ENCODE data around the gene SLC35F3.

Gene SLC35F3

DNA sequence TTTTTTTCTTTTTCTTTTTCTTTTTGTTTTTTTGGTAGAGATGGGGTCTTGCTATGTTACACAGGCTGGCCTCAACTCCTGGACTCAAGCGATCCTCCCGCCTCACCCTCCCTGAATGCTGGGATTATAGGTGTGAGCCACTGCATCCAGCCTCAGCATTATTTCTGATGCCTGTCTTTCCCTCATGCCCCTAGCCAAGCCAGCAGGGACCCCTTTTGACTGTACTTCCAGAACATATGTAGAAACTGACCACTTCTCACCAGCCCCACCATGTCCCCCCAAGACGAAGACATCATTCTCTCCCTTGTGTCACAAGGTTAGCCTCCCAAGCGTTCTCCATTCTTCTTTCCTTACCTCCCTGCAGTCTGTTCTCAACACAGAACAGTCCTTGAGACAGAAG lies 360.8 kb downstream of the SLC35F3 start:
- DNase-seq = no peak

GRCh38 chr1:234265861-234266260 lies 361.4 kb downstream of the SLC35F3 start:
- DNase-seq = no peak

- DNase-seq = no peak
Measured at GRCh38 chr1:234270093-234270492, 365.6 kb downstream of the SLC35F3 start.

DNA sequence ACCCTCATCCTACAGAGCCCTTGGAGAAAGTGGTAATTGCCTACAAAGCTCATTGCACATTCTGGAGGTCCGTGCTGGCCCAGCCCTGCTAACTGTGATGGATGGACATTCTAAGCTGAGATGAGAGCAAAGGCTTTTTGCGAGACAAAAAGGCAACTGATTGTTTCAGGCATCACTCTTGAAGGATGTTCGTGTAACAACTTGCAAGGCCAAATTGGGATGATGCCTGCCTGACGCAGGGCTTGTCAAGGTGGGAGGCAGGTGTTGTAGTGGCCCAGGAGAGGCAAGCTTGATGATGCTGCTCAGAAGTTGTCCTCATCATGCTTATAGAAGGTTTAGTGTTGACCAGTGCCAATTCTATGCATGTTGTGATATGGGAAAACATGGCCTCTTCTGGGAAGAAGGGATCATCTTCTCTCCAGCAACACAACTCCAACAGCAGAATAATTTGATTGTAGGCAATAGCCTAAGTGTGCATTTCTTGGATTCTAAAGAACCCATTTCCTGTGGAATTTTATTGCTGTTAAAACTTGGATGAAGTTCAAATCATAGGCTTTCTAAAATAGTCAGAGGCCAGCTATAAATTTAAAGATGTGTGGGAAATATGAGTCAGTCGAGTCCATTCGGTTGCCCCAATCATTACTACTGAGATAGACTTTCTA lies 366.2 kb downstream of the SLC35F3 start:
- DNase-seq = no peak

GRCh38 chr1:234271243-234271606 lies 366.7 kb downstream of the SLC35F3 start:
- no peak for DNase-seq

DNA sequence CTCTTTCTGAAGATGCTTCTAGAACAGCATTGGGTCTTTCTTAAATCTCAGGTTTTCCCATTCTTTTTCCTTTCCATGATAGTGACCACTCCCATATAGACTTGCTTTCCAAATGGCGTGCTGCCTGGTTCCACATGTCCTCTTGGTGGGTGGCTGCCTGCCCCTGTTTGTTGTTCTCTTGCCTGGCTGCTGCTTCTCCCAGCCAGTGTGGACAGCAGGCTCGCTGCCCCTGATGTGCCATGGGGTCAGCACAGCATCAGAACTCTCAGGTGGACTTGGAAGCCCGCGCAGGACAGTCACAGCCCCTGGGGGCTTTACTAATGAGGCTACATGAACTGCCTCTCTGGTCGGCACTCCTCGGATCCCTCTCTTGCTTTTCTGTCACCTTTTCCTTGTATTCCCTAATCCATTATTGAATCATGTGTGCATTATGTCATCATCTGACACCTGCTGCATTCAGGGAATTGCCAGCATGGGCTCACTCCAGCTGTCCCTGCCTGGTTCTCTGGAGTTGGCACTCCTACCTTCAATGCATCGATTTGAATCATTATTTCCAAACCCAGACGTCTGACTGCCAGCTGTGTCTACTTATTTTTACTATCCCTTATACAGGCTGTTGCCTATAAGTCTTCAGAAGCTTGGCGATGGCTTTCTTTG lies 368.3 kb downstream of the SLC35F3 start:
- DNase-seq = no peak

DNA sequence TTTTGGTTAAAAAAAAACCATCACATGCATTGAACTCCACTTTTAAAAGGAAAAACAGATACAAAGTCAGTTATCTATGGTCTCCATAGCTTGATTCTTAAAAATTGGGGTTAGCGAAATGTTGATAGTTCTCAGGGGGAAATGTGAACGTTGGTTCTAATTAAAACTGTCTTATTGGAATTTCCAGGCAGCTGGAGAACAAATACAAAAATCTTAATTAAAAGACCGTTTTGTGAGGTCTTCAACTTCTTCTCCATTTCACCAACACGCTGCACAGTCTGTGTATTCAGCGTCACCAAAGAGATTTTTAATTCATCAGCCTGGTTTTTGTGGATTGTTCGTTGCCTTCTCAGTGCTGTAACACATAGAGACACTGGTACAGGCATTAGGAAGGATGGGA lies 369.5 kb downstream of the SLC35F3 start:
- no peak for DNase-seq

DNA sequence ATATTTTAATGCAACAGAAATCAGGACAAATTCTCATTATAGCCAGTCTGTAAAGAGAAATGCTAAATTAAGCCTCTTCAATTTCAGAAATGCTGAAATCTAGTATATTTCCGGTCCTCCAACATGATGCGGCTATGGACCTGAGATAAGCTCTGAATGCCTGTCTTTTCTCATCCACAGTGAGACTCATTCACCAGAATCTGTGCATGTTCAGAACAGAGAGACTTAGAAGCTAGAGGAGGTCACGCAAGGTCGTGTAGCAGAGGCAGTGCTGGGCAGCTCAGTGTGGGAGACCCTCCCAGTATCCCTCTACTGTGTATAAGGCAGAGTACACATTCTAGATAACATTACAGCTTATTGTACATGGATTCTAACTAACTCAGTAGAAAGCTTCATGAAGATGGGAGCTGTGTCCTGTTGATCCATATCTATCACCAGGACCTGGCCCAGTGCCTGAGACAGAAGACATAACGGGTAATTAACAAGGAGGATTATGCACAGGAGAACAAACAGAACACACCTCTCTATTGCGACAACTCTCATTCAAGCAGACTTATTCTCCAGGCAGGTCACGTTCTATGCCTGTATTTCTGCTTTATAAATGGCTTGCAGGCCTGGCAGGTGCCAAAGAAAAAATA lies 371.8 kb downstream of the SLC35F3 start:
- no peak for DNase-seq

- DNase-seq = no peak
Measured at GRCh38 chr1:234277161-234277868, 372.8 kb downstream of the SLC35F3 start.

DNA sequence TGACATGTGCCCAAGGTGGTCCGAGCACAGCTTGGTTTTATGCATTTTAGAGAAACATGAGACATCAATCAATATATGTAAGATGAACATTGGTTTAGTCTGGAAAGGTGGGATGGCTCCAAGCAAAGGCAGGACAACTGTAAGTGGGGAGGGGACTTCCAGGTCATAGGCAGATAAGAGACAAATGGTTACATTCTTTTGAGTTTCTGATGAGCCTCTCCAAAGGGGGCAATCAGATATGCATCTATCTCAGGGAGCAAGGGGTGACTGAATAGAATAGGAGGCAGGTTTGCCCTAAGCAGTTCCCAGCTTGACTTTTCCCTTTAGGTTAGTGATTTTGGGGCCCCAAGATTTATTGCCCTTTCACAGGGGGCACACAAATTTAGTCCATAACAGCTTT lies 374.5 kb downstream of the SLC35F3 start:
- DNase-seq = no peak

DNA sequence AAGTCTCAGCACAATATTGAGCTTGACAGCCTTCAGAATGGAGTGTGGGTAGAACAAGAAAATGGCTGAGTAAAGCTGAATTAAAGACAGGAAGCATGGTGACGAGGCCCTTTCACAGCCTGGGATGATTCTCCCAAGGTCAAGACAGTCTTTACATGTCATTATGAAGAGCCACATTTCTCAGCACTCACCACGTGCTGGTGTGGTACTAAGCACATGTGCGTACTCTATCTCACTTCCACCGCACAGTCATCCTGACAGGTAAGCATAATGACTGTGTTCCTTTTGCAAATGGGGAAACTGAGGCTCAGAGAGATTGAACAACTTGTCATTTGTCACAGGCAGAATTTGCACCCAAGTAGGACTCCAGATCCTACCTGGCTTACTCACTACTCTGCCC lies 376.0 kb downstream of the SLC35F3 start:
- DNase-seq = no peak

DNA sequence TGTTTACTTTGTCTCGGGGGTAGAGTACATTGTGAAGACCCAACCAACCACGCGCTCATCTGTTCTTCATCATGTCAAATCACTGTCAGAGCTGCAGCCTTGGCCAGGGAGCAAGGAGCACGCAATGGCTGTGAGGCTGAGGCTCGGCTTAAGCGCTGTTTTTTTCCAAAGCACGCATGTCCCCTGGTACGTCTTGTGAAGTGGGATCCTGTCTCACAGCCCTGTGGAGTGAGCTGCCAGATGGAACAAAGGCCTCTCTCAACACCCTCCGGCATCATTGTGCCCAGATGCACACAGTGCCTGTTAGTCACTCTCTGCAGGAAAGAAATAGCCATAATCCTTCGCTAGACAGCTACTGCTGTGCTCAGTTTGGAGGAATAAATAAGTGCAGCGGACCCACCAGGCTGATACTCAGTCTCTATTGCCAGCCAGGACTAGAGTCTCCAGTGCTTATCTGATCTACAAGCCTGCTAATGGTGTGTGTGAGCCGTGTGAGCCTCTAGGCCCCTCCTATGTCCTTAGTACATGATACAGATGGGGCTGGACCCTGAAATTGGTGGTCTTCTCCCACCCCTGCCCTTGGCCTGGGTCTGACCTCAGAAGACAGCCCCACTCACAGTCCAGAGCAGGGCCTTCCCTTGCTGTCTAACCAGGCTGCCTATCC lies 377.5 kb downstream of the SLC35F3 start:
- DNase-seq = no peak

- DNase-seq = no peak
Measured at GRCh38 chr1:234286206-234286605, 381.7 kb downstream of the SLC35F3 start.

DNA sequence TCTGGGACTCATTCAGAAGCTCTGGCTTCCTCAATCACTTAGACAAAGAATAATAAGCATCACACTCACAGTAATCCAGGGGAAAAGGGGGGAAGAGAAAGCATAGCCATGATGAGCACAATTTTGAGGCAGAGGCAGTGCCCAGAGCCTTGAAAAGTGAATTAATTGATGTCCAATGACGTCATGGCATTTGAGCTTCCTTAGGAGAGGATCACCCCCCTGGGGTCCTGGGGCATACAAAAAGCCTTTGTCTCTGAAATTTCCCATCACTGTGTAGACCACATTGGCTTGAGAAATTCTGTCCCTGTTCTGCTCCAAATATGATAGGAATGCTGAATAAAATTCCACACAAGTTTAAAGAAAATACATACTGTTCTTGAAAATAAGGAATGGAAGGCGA lies 384.5 kb downstream of the SLC35F3 start:
- DNase-seq = no peak

GRCh38 chr1:234289538-234290305 lies 385.2 kb downstream of the SLC35F3 start:
- DNase-seq = no peak

GRCh38 chr1:234292011-234292410 lies 387.5 kb downstream of the SLC35F3 start:
- DNase-seq = no peak

DNA sequence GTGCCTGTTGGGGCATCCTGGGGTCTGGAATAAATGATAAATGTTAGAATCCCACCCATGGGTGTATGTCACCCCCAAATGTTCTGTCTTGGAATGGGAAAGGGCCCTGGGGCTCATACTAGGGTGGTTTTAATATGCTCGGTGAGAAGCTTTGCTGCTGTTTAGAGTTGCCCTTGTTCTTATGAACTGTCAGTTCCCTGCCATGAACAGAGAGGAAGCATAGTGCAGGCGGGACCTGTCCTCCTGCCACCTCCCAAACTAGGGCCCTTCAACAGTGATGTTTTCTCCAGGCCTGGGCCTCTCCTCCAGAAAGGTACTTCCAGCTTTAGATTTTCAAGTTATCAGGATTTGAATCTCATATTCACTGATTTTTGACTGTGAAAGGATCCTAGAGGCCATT lies 388.1 kb downstream of the SLC35F3 start:
- no peak for DNase-seq

DNA sequence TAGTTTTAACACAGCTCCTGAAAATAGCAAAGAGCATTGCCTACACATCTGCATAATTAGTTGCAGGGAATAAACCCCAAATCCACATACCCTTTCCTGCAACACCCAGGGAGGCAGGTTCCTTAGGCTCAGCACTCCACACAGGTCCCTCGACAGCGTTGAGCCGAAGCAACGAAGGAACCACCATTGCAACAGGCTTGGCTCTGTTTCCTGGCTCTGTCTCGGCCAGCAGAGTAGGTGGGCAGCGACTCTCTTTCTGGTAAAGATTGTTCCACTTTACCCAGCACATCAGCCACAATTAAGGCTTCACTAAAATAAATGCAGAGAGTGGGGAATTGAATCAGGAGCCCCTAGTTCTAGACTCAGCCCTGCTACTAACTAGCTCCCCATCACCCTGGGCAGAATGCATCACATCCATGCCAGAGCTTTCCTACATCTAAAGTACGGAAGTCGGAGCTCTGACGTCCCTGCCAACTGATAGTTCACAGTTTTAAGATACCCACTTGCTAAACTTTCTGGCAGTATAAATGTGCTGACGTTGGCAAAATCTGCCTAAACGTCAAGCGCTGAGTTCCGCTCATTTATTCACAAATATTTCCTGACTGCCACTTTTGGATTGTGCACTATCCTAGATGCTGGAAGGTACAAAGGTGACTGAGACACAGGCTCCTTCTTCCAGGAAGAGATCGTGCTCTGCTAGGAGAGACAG lies 389.8 kb downstream of the SLC35F3 start:
- DNase-seq = no peak

DNA sequence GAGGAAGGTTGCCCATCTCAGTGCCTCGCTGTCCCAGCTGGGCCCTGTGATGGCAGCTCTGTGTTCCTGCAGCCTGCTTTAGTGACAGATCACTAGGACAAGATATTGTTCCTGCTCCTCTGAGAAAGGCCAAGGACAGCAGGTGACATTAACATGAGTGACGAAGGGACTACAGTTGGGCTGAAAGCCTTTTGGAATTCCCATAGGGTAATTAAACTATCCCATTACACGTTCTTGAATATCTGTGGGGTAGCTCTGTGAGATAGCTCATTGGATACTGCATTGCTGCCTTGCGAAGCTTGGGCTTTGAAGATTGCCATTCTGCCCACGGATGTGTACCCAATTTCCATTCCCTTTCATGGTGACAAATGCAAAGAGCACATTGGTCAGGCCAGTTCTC lies 390.6 kb downstream of the SLC35F3 start:
- DNase-seq = no peak

DNA sequence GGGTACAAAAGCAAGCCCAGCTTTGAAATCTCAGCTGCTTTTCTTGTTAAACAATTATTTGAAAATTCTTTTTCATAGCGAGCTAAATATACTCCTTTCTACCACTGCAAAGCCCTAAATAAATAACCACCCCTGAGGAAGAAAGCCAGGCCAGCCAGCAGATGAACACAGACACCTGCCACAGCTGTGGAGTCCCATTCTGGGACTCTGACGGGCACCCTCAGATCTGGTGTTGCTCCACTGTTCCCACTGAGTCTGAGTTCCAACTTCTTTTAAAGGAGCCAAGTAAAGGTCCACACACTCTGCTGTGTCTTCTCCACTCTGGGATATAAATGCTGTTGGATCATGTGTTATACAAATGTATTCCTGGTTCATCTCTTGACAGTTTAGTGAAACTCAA lies 391.1 kb downstream of the SLC35F3 start:
- no peak for DNase-seq

DNA sequence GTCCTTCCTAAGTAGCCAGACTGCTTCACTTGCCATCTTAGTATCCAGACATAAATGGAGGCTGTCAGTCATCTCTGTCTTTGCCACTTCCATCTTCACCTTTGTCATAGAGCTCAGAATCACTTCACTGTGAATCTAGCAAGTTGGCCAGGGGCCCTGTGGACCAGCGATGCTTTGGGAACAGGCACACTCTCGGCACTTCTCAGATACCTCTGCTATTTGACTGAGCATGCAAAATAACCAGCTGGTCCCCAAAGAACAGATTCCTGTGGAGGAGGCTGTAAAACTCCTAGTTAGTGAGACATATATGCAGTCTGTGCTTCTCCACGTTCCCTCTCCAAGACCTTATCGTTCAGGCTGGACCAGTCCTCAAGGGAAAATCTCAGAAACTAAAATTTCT lies 392.0 kb downstream of the SLC35F3 start:
- DNase-seq = no peak

DNA sequence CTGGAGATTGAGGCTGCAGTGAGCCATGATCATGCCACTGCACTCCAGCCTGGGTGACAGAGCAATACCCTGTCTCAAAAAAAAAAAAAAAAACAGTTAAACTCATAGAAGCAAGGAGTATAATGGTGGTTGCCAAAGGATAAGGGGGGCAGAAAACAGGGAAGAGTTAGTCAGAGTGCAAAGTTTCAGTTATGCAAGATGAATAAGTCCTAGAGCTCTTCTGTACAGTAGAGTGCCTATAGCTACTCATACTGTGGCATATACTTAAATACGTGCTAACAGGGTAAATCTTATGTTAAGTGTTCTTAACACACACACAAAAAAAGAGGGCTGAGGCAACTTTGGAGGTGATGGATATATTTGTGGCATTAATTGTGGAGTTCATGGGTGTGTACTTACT lies 393.2 kb downstream of the SLC35F3 start:
- no peak for DNase-seq
